HG03571 (cell line): ENCODE data around the gene CACNA1C.

Source experiments
- ATAC-seq: cut with Tn5 transposase; IDR thresholded peaks from one replicate; pipeline ENCODE4 v1.9.1; 2021; ENCODE audit not compliant: unreplicated experiment

Gene CACNA1C

GRCh38 chr12:2291182-2291832 is 238.5 kb downstream of the CACNA1C start:
- no peak for ATAC-seq

GRCh38 chr12:2291947-2292346 is 239.2 kb downstream of the CACNA1C start:
- ATAC-seq = no peak

DNA sequence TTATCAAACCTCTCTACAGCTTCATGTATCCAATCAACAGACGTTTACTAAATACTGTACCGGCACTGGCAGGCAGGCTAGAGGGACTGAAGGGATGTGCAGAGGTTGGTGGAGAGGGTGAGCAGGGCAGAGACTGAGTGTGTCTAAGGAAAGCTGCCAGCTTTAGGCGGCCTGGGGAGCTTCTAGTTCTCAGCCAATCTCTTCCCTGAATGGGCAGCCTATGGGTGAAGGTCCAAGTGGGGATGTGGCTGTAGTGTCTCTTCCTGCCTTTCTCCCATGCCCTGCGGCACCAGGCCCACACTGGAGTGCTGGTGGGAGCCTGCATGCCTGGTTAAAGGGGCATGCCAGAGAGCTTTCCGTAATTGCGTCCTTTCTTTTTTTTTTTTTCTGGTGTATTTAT is 239.8 kb downstream of the CACNA1C start:
- ATAC-seq = no peak

DNA sequence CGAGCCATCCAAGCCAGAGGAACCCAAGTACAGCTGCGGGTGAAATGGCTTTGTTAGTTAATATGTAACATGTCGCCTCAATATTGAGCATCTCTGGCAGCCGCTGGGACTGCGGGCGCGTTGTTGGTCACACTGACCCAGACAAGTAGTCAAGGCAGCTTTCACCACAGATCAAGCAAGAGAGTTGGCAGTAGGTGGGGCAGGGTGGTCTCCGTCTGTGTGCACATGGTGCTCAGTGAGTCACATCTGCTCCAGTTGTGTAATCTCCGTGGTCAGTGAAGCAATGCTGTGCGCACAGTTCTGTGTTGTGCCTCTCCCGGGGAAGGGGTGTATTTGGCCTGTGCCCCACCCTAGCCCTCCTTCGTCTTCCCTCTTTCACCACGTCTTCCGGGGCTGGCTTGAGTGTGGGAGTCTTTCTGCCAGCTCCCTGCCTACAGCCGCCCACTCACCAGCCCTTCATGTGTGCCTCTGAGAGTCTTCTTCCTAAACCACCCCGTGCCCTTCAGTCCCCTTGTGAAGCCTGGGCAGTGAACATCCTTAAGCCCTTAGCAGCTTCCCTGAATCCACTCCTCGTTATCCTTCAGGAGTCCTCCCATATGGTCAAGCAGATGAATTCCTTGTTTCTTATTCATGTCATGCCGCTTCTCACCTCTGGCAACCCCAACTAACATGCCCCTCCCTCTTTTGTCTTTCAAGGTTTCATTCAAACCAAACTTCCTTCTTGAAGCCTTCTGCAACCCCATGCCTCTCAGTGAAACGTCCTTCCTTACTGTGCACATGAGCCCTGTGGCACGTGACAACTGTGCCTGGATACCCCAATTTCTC is 242.1 kb downstream of the CACNA1C start:
- ATAC-seq = no peak

DNA sequence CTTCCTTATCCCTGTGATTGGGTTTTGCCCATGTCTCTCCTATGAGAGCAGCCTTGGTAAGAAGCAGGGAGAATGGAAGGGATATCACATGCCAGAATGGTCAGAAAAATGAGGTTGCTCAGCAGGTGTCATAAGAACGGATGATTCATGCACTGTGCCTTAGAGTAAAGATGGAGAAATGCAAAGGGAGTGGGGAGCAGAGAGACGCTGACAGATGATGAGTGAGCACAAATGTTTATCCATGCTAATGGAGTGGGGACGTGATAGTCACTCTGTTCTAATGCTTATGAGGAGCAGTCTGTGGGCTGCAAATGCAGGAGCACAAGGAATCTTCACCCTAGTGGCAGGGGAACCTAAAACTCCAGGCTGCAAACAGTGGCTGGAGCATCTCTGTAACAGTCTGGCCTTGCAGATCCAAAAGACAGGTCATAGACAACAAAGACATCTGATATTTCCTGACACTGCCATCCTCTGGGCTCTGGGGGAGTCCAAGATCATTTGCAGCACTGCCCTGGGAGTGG is 243.2 kb downstream of the CACNA1C start:
- no peak for ATAC-seq

DNA sequence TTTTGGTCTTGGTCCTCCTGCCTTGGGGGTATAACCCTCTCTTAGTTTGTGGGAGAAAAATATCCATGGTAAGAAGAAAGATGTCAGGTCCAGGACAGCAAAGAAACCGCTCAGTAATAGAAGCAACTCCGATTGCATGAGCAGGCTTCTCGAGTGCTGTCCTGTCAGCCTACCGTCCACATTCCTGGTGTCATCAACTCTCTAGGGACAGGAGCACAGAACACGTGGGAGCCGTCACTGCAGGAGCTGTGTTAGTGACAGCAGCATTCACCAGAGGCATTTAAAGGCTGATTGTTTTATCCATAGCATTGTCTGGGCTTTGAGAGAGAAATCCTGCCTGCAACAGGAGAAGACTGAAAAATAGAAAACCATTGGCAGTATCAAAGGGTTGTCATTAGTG is 244.2 kb downstream of the CACNA1C start:
- ATAC-seq = no peak

GRCh38 chr12:2297658-2298057 is 244.9 kb downstream of the CACNA1C start:
- no peak for ATAC-seq

DNA sequence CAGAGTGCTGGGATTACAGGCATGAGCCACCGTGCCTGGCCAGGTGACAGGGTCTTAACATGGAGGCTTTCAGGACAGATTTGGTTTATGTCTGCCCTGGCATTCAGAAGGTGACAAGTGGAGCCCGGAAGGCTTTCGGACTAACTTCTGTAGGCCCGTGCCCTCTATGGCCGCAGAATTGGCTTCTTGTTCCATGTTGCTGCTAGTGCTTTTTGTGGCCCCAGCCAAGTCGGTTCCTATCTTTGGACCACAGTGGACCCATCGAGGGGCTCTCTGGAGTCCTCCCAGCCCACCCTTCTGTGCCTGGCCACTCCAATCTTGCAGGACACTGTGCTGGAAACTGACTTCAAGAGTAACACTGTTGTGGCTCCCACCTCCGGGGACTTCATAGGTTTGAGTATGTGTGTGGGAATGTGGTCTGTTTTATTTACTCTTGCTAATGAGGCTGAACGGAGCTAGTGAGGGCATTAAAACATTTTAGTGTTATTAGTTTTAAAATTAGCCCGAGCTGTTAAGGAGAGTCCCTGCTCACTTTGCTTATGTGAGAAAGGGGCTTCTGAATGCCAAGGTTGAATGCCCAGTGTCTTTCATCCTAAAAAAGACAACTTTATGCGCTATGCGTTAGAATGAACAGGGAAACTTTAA is 245.9 kb downstream of the CACNA1C start:
- no peak for ATAC-seq

DNA sequence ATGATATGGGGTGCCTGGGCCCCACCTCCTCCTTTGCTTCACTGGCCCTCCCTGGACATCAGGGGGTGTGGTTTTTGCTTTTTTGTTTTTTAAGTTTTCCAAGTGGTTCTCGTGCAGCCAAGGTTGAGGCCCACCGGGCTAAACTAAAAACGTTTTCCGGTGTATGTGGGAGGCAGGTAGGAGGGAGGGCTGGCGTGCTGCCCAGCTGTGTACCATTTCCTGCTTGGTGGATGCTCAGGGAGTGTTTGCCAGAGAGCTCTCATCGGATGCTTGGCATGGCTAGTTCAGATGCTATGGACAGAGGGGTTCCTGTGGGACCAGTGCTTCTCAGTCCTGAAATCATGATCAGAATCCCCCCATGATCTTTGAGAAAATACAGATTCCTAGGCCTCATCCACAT is 246.4 kb downstream of the CACNA1C start:
- no peak for ATAC-seq

- ATAC-seq = no peak
Observed at GRCh38 chr12:2300168-2300567, 247.4 kb downstream of the CACNA1C start.

DNA sequence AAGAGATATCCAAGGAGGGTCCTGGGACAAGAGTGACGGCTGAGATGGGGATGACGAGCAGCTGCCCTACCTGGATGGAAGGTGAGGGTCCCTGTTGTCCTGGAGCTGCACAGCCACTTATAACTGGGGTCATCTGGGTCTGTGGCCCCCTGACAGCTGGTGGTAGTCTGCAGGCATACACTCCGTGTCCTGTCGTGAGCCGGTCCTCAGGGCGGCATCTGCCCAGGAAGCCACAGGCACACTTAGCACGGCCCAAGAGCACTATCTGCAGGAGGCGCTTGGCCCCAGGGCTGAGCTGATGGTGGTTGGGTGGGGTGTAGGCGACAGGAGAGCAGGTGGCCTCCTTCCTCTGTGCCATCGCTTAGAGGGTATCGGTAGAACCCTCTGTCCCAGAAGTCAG is 248.1 kb downstream of the CACNA1C start:
- no peak for ATAC-seq

- no peak for ATAC-seq
Observed at GRCh38 chr12:2301531-2302461, 249.0 kb downstream of the CACNA1C start.

- ATAC-seq = no peak
Observed at GRCh38 chr12:2302711-2303580, 250.2 kb downstream of the CACNA1C start.

DNA sequence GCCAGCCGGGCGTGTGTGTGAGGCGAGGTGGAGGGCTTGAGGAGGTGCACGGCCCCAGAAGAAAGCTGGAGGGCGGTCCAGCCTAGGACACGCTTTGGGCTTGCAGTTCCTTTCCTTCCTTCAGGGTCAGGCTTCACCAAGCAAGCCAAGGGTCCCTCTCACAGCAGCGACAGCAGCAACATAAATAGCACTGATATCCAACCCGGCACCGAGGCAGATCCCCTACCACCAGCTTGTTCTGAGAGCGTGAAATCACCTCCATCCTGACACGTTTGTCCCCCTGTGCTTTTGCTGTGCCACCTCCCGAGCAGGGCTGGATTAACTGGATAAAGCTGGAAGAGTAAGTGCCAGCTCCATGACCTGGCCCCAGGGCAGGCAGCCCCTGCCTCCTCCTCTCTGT is 251.4 kb downstream of the CACNA1C start:
- no peak for ATAC-seq

GRCh38 chr12:2306012-2306411 is 253.2 kb downstream of the CACNA1C start:
- ATAC-seq = no peak

DNA sequence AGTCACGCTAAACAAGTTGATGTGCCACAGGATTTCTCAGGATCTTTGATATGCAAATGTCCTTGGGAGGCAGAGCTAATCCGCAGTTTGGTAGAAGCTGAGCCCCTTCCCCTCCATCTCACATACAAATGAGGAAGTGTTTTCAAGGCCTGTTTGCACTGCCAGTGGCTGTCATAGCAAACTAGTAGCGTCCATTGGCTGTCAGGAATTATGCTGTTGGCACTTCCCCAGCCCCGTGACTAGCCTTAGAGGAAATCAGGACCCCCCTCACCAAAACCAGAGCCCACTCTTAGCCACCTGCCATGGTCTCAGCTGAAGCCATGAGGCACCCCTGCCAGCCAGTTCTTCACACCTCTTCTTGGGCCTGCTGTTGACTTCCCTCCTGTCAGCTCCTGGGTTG is 253.9 kb downstream of the CACNA1C start:
- no peak for ATAC-seq

- ATAC-seq = no peak
Observed at GRCh38 chr12:2307550-2307949, 254.8 kb downstream of the CACNA1C start.

DNA sequence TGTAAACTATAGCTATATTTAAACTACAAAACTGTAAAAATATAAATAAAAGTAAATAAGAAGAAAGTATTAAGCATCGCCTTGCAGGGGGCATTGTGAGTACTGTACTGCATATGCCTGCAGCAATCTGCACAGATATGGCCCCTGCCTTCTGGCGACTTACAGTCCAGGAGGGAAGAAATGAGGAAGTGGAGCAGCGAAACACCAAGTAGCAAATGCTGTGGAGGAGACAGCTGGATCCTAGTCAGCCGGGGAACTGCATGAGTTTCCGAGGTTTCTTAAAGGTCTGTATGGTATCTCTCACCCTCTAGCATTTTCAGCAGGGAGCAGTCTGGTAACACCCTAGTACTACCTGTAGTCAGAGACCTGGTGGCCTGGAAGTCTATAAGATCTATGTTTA is 256.9 kb downstream of the CACNA1C start:
- ATAC-seq = no peak

- no peak for ATAC-seq
Observed at GRCh38 chr12:2311020-2311778, 258.4 kb downstream of the CACNA1C start.
